ENCODE results near the gene SPRED2.

DNA sequence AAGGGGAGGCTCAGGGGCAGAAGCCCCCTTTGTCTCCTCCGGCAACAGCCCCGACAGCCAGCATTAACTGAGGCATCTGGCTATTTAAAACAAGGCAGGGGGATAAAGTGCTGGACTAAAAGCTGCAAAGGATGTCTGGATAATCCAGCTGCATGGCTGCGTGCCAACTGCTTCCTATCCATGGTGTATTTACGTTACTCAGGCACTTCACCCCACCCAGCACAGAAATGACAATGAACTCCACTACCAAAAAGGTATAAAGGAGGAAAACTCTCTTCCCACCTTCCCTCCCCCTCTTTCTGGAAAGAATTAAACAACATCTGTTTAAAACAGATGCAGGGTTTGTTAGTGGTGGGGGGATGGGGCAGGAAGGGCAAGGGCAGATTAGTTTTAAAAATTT, 82.5 kb downstream of the SPRED2 start:
- TF ChIP-seq CTCF (IDR thresholded peaks at IDR 0.05; ENCODE audit: low read depth, low read length) = no peak
- no peak for TF ChIP-seq EZH2phosphoT487 (IDR thresholded peaks at IDR 0.05; ENCODE audit: low read depth)
